ENCODE data around the gene GABRB3. TPM values are rescaled to one million over a fixed set of nuclear protein-coding genes. Genes with fewer than 3 reads are reported as not detected.

GABRB3 gene
- polyA plus RNA-seq, 2 donors = 0.08 to 0.45 TPM

GRCh38 chr15:26773067-26773877 is 406 bp upstream of the GABRB3 start:
- Histone ChIP-seq H3K4me1 (ENCODE audit: control insufficient read depth in 2 of 2, insufficient read depth in 2 of 2, low read length in 1 of 2) (no peaks in the 10 kb centered on the region), H3K9me3 (ENCODE audit: control insufficient read depth in 2 of 2, insufficient read depth in 1 of 2, low read depth in 1 of 2, low read length in 1 of 2) (peaks cover 0 to 3% of the 10 kb centered on the region in 2 donors), H3K4me3 (ENCODE audit: low read depth in 1 of 2, low read length in 2 of 2) (peak overlapping the region; percentile 23 to 55), H3K27ac (ENCODE audit: low read depth in 2 of 2, low read length in 1 of 2) (no peak overlapping the region), H3K36me3 (ENCODE audit: control insufficient read depth in 2 of 2, insufficient read depth in 2 of 2, low read length in 1 of 2) (no peaks in the 10 kb centered on the region), H3K27me3 (ENCODE audit: control insufficient read depth in 1 of 2, insufficient read depth in 2 of 2, low read length in 2 of 2) (peaks cover 0 to 8% of the 10 kb centered on the region in 2 donors)
- 3 to 4% methylated on average over 63 to 100 of the region's 102 CpGs for WGBS, 2 donors

GRCh38 chr15:26771578-26772153 is 1.2 kb downstream of the GABRB3 start:
- Histone ChIP-seq H3K36me3 (ENCODE audit: control insufficient read depth in 2 of 2, insufficient read depth in 2 of 2, low read length in 1 of 2) (no peaks in the 10 kb centered on the region), H3K27ac (ENCODE audit: low read depth in 2 of 2, low read length in 1 of 2) (no peak overlapping the region), H3K4me1 (ENCODE audit: control insufficient read depth in 2 of 2, insufficient read depth in 2 of 2, low read length in 1 of 2) (no peaks in the 10 kb centered on the region), H3K27me3 (ENCODE audit: control insufficient read depth in 1 of 2, insufficient read depth in 2 of 2, low read length in 2 of 2) (peaks cover 0 to 8% of the 10 kb centered on the region in 2 donors), H3K9me3 (ENCODE audit: control insufficient read depth in 2 of 2, insufficient read depth in 1 of 2, low read depth in 1 of 2, low read length in 1 of 2) (peaks cover 0 to 3% of the 10 kb centered on the region in 2 donors), H3K4me3 (ENCODE audit: low read depth in 1 of 2, low read length in 2 of 2) (peak overlapping the region in 1 of 2 donors; percentile 55)
- WGBS, 2 donors = 3 to 5% methylated on average over 32 of the region's 32 CpGs

- no peak overlapping the region for H3K27ac ChIP-seq (ENCODE audit: low read depth in 2 of 2, low read length in 1 of 2)
- no peaks in the 10 kb centered on the region for H3K36me3 ChIP-seq (ENCODE audit: control insufficient read depth in 2 of 2, insufficient read depth in 2 of 2, low read length in 1 of 2)
- WGBS, 2 donors = 19 to 22% methylated on average over 10 of the region's 10 CpGs
- H3K9me3 ChIP-seq (ENCODE audit: control insufficient read depth in 2 of 2, insufficient read depth in 1 of 2, low read depth in 1 of 2, low read length in 1 of 2) = peaks cover 0 to 3% of the 10 kb centered on the region in 2 donors
- H3K4me3 ChIP-seq (ENCODE audit: low read depth in 1 of 2, low read length in 2 of 2) = no peak overlapping the region
- H3K4me1 ChIP-seq (ENCODE audit: control insufficient read depth in 2 of 2, insufficient read depth in 2 of 2, low read length in 1 of 2) = no peaks in the 10 kb centered on the region
- peaks cover 0 to 8% of the 10 kb centered on the region in 2 donors for H3K27me3 ChIP-seq (ENCODE audit: control insufficient read depth in 1 of 2, insufficient read depth in 2 of 2, low read length in 2 of 2)
These were observed 1.7 kb downstream of the GABRB3 start for GRCh38 chr15:26771168-26771567.

- H3K36me3 ChIP-seq (ENCODE audit: control insufficient read depth in 2 of 2, insufficient read depth in 2 of 2, low read length in 1 of 2) = no peaks in the 10 kb centered on the region
- no peak overlapping the region for H3K27ac ChIP-seq (ENCODE audit: low read depth in 2 of 2, low read length in 1 of 2)
- no peaks in the 10 kb centered on the region for H3K4me1 ChIP-seq (ENCODE audit: control insufficient read depth in 2 of 2, insufficient read depth in 2 of 2, low read length in 1 of 2)
- no peak overlapping the region for H3K4me3 ChIP-seq (ENCODE audit: low read depth in 1 of 2, low read length in 2 of 2)
- WGBS, 2 donors = 18 to 20% methylated on average over 5 of the region's 5 CpGs
- H3K27me3 ChIP-seq (ENCODE audit: control insufficient read depth in 1 of 2, insufficient read depth in 2 of 2, low read length in 2 of 2) = peaks cover 0 to 3% of the 10 kb centered on the region in 2 donors
- H3K9me3 ChIP-seq (ENCODE audit: control insufficient read depth in 2 of 2, insufficient read depth in 1 of 2, low read depth in 1 of 2, low read length in 1 of 2) = no peaks in the 10 kb centered on the region
These were observed 5.6 kb downstream of the GABRB3 start for GRCh38 chr15:26767169-26767670.

GRCh38 chr15:26766262-26766661 is 6.6 kb downstream of the GABRB3 start:
- Histone ChIP-seq H3K36me3 (ENCODE audit: control insufficient read depth in 2 of 2, insufficient read depth in 2 of 2, low read length in 1 of 2) (no peaks in the 10 kb centered on the region), H3K4me1 (ENCODE audit: control insufficient read depth in 2 of 2, insufficient read depth in 2 of 2, low read length in 1 of 2) (no peaks in the 10 kb centered on the region), H3K27ac (ENCODE audit: low read depth in 2 of 2, low read length in 1 of 2) (no peak overlapping the region), H3K4me3 (ENCODE audit: low read depth in 1 of 2, low read length in 2 of 2) (no peak overlapping the region), H3K9me3 (ENCODE audit: control insufficient read depth in 2 of 2, insufficient read depth in 1 of 2, low read depth in 1 of 2, low read length in 1 of 2) (no peaks in the 10 kb centered on the region), H3K27me3 (ENCODE audit: control insufficient read depth in 1 of 2, insufficient read depth in 2 of 2, low read length in 2 of 2) (no peaks in the 10 kb centered on the region)
- WGBS, 2 donors = 22 to 29% methylated on average over 1 of the region's 1 CpG

GRCh38 chr15:26759986-26760385 is 12.9 kb downstream of the GABRB3 start:
- WGBS, 2 donors = 62 to 68% methylated on average over 5 of the region's 5 CpGs
- Histone ChIP-seq H3K36me3 (ENCODE audit: control insufficient read depth in 2 of 2, insufficient read depth in 2 of 2, low read length in 1 of 2) (no peaks in the 10 kb centered on the region), H3K4me1 (ENCODE audit: control insufficient read depth in 2 of 2, insufficient read depth in 2 of 2, low read length in 1 of 2) (no peaks in the 10 kb centered on the region), H3K27ac (ENCODE audit: low read depth in 2 of 2, low read length in 1 of 2) (no peak overlapping the region), H3K9me3 (ENCODE audit: control insufficient read depth in 2 of 2, insufficient read depth in 1 of 2, low read depth in 1 of 2, low read length in 1 of 2) (no peaks in the 10 kb centered on the region), H3K27me3 (ENCODE audit: control insufficient read depth in 1 of 2, insufficient read depth in 2 of 2, low read length in 2 of 2) (no peaks in the 10 kb centered on the region), H3K4me3 (ENCODE audit: low read depth in 1 of 2, low read length in 2 of 2) (no peak overlapping the region)

GRCh38 chr15:26758079-26758478 is 14.8 kb downstream of the GABRB3 start:
- peaks cover 0 to 2% of the 10 kb centered on the region in 2 donors for H3K9me3 ChIP-seq (ENCODE audit: control insufficient read depth in 2 of 2, insufficient read depth in 1 of 2, low read depth in 1 of 2, low read length in 1 of 2)
- WGBS, 2 donors = 34 to 53% methylated on average over 4 of the region's 4 CpGs
- no peak overlapping the region for H3K27ac ChIP-seq (ENCODE audit: low read depth in 2 of 2, low read length in 1 of 2)
- H3K27me3 ChIP-seq (ENCODE audit: control insufficient read depth in 1 of 2, insufficient read depth in 2 of 2, low read length in 2 of 2) = no peaks in the 10 kb centered on the region
- H3K4me3 ChIP-seq (ENCODE audit: low read depth in 1 of 2, low read length in 2 of 2) = no peak overlapping the region
- no peaks in the 10 kb centered on the region for H3K36me3 ChIP-seq (ENCODE audit: control insufficient read depth in 2 of 2, insufficient read depth in 2 of 2, low read length in 1 of 2)
- no peaks in the 10 kb centered on the region for H3K4me1 ChIP-seq (ENCODE audit: control insufficient read depth in 2 of 2, insufficient read depth in 2 of 2, low read length in 1 of 2)

- 65 to 71% methylated on average over 8 of the region's 8 CpGs for WGBS, 2 donors
- Histone ChIP-seq H3K27ac (ENCODE audit: low read depth in 2 of 2, low read length in 1 of 2) (no peak overlapping the region), H3K4me3 (ENCODE audit: low read depth in 1 of 2, low read length in 2 of 2) (no peak overlapping the region), H3K36me3 (ENCODE audit: control insufficient read depth in 2 of 2, insufficient read depth in 2 of 2, low read length in 1 of 2) (no peaks in the 10 kb centered on the region), H3K4me1 (ENCODE audit: control insufficient read depth in 2 of 2, insufficient read depth in 2 of 2, low read length in 1 of 2) (no peaks in the 10 kb centered on the region), H3K9me3 (ENCODE audit: control insufficient read depth in 2 of 2, insufficient read depth in 1 of 2, low read depth in 1 of 2, low read length in 1 of 2) (peaks cover 0 to 6% of the 10 kb centered on the region in 2 donors), H3K27me3 (ENCODE audit: control insufficient read depth in 1 of 2, insufficient read depth in 2 of 2, low read length in 2 of 2) (no peaks in the 10 kb centered on the region)
These were observed 15.7 kb downstream of the GABRB3 start for GRCh38 chr15:26757141-26757540.

- H3K27ac ChIP-seq (ENCODE audit: low read depth in 2 of 2, low read length in 1 of 2) = no peak overlapping the region
- H3K4me3 ChIP-seq (ENCODE audit: low read depth in 1 of 2, low read length in 2 of 2) = no peak overlapping the region
- no peaks in the 10 kb centered on the region for H3K4me1 ChIP-seq (ENCODE audit: control insufficient read depth in 2 of 2, insufficient read depth in 2 of 2, low read length in 1 of 2)
- no peaks in the 10 kb centered on the region for H3K27me3 ChIP-seq (ENCODE audit: control insufficient read depth in 1 of 2, insufficient read depth in 2 of 2, low read length in 2 of 2)
- WGBS, 2 donors = 66% methylated on average over 7 of the region's 7 CpGs
- no peaks in the 10 kb centered on the region for H3K36me3 ChIP-seq (ENCODE audit: control insufficient read depth in 2 of 2, insufficient read depth in 2 of 2, low read length in 1 of 2)
- H3K9me3 ChIP-seq (ENCODE audit: control insufficient read depth in 2 of 2, insufficient read depth in 1 of 2, low read depth in 1 of 2, low read length in 1 of 2) = peaks cover 5% of the 10 kb centered on the region in 2 donors
These were observed 28.0 kb downstream of the GABRB3 start for GRCh38 chr15:26744894-26745293.
